A549 (cell line): Measurements from ENCODE around the gene MYH11. TPM values are rescaled to one million over a fixed set of nuclear protein-coding genes. Genes with fewer than 3 reads are reported as not detected.

Experiments used
- ATAC-seq, 2 experiments: fragments of 200-7000 bp in 1 of 2; fragments of >200 bp in 1 of 2; cut with Nextera tagmentation in 1 of 2; cut with Tn5 transposase in 1 of 2; 3 replicates each; pipeline versions ENCODE4 v1.8.0 to v1.9.1; 2018 to 2020; ENCODE audit warnings: mild to moderate bottlenecking in 1 of 2, moderate library complexity in 1 of 2
- CTCF ChIA-PET: fragments of 300-600 bp; sonication (Branson Sonifier 250); formaldehyde crosslinking; extraction: SDS; loops from one replicate; lab custom pipeline; 2021; ENCODE audit warnings: antibody characterized with exemption, inconsistent platforms; lab: Yijun Ruan, JAX
- POLR2A ChIA-PET: fragments of 350-600 bp; formaldehyde crosslinking; extraction: SDS; loops from one replicate; lab custom pipeline; 2021; ENCODE audit warnings: antibody characterized with exemption, inconsistent platforms; lab: Yijun Ruan, JAX
- DNase-seq, 2 experiments: peaks; one replicate each; pipeline versions ENCODE4 v3.0.0 to v3.0.0-alpha.2; 2011 to 2016; ENCODE audit warnings: low read depth in 1 of 2, low spot score in 1 of 2
- FAIRE-seq: peaks from 2 replicates; lab custom pipeline; 2011; peaks lifted over from hg19 to GRCh38; lab: Jason Lieb, UNC
- H3K27ac ChIP-seq, 2 experiments: fragments of >200 bp; sonication (Bioruptor Twin); formaldehyde crosslinking; 3 replicates each; pipeline ENCODE4 v1.5.1; 2016 to 2017
- H3K4me1 ChIP-seq: fragments of >200 bp; sonication (Bioruptor Twin); formaldehyde crosslinking; 3 replicates; pipeline ENCODE4 v1.6.1; 2016
- H3K4me2 ChIP-seq: fragments of >200 bp; sonication (Bioruptor Twin); formaldehyde crosslinking; 3 replicates; pipeline ENCODE4 v1.6.1; 2016
- H3K4me3 ChIP-seq: fragments of >200 bp; sonication (Bioruptor Twin); formaldehyde crosslinking; 3 replicates; pipeline ENCODE4 v1.5.1; 2016
- H3K9me3 ChIP-seq: fragments of >200 bp; sonication (Bioruptor Twin); formaldehyde crosslinking; 3 replicates; pipeline ENCODE4 v1.6.1; 2016
- BHLHE40 ChIP-seq: IDR thresholded peaks from 2 replicates; pipeline ENCODE4 v1.6.1; 2012; ENCODE audit warnings: low read depth, low read length, inconsistent platforms
- CBX2 ChIP-seq: fragments of 200-600 bp; sonication (generic); IDR thresholded peaks from 2 replicates; pipeline ENCODE4 v1.6.1; 2016; ENCODE audit warnings: low read depth, mild to moderate bottlenecking, borderline replicate concordance
- CBX8 ChIP-seq: fragments of 200-600 bp; sonication (generic); IDR thresholded peaks from 2 replicates; pipeline ENCODE4 v1.6.1; 2016
- CHD4 ChIP-seq: fragments of 200-600 bp; sonication (generic); IDR thresholded peaks from 2 replicates; pipeline ENCODE4 v1.6.1; 2016; ENCODE audit warnings: antibody characterized with exemption, mild to moderate bottlenecking, borderline replicate concordance
- E2F6 ChIP-seq: IDR thresholded peaks from 2 replicates; pipeline ENCODE4 v1.6.1; 2012; ENCODE audit warnings: low read depth, borderline replicate concordance
- EP300 ChIP-seq, 2 experiments: fragments of >200 bp; sonication (Bioruptor Twin); formaldehyde crosslinking; IDR thresholded peaks; 2 replicates in 1 of 2; 3 replicates in 1 of 2; pipeline ENCODE4 v1.6.1; 2016 to 2017
- FOSB ChIP-seq: fragments of 250-450 bp; sonication (Bioruptor Pico); IDR thresholded peaks from 2 replicates; pipeline ENCODE4 v1.5.0; 2020; ENCODE audit warnings: mild to moderate bottlenecking, moderate library complexity
- FOSL2 ChIP-seq, 2 experiments: fragments of 450-650 bp in 1 of 2; fragments of >200 bp in 1 of 2; sonication (Bioruptor Twin) in 1 of 2; formaldehyde crosslinking; IDR thresholded peaks; 2 replicates each; pipeline versions ENCODE4 v1.5.0 to v1.6.1; 2016 to 2020; ENCODE audit warnings: mild to moderate bottlenecking in 1 of 2, moderate library complexity in 1 of 2
- FOXS1 ChIP-seq: fragments of 250-450 bp; sonication (Bioruptor Pico); IDR thresholded peaks from 2 replicates; pipeline ENCODE4 v1.5.0; 2020; ENCODE audit warnings: mild to moderate bottlenecking, moderate library complexity
- GATA3 ChIP-seq: IDR thresholded peaks from 2 replicates; pipeline ENCODE4 v1.6.1; 2012; ENCODE audit warnings: borderline replicate concordance
- HDAC2 ChIP-seq: fragments of 200-600 bp; sonication (generic); IDR thresholded peaks from 2 replicates; pipeline ENCODE4 v1.6.1; 2016
- HEYL ChIP-seq: fragments of 250-450 bp; sonication (Bioruptor Pico); IDR thresholded peaks from 2 replicates; pipeline ENCODE4 v1.8.0; 2021; ENCODE audit warnings: mild to moderate bottlenecking, moderate library complexity
- JUN ChIP-seq, 2 experiments: fragments of >200 bp; sonication (Bioruptor Twin); formaldehyde crosslinking; IDR thresholded peaks; 2 replicates in 1 of 2; 3 replicates in 1 of 2; pipeline ENCODE4 v1.6.1; 2016 to 2017
- JUNB ChIP-seq: fragments of >200 bp; sonication (Bioruptor Twin); formaldehyde crosslinking; IDR thresholded peaks from 2 replicates; pipeline ENCODE4 v1.6.1; 2016
- MAFK ChIP-seq: fragments of 450-650 bp; IDR thresholded peaks from 2 replicates; pipeline ENCODE4 v1.6.1; 2014; ENCODE audit not compliant: partially characterized antibody
- MYC ChIP-seq: IDR thresholded peaks from 2 replicates; pipeline ENCODE4 v1.6.1; 2012; ENCODE audit warnings: mild to moderate bottlenecking, inconsistent platforms, low read length, improper control_type of control experiment, borderline replicate concordance
- POLR2AphosphoS2 ChIP-seq: conservative IDR thresholded peaks from 2 replicates; pipeline ENCODE4 v1.6.1; 2012; ENCODE audit warnings: low read length, improper control_type of control experiment, inconsistent platforms
- RAD21 ChIP-seq, 2 experiments: fragments of >200 bp in 1 of 2; sonication (Bioruptor Twin) in 1 of 2; formaldehyde crosslinking in 1 of 2; IDR thresholded peaks in 1 of 2; conservative IDR thresholded peaks in 1 of 2; 2 replicates in 1 of 2; 3 replicates in 1 of 2; pipeline ENCODE4 v1.6.1; 2012 to 2018; ENCODE audit warnings: inconsistent platforms in 1 of 2
- RCOR1 ChIP-seq: fragments of 150-350 bp; IDR thresholded peaks from 2 replicates; pipeline ENCODE4 v1.6.1; 2014; ENCODE audit warnings: antibody characterized with exemption, low read length, low read depth
- RNF2 ChIP-seq: fragments of 200-600 bp; sonication (generic); IDR thresholded peaks from 2 replicates; pipeline ENCODE4 v1.6.1; 2016; ENCODE audit warnings: low read depth, mild to moderate bottlenecking, antibody characterized with exemption, moderate library complexity, borderline replicate concordance
- TP53 ChIP-seq: fragments of 250-450 bp; sonication (Bioruptor Pico); IDR thresholded peaks from 2 replicates; pipeline ENCODE4 v1.5.0; 2021; ENCODE audit warnings: mild to moderate bottlenecking, moderate library complexity
- USF2 ChIP-seq: fragments of 450-650 bp; IDR thresholded peaks from 2 replicates; pipeline ENCODE4 v1.6.1; 2014; ENCODE audit warnings: antibody characterized with exemption
- ZC3H11A ChIP-seq: fragments of 450-650 bp; IDR thresholded peaks from 2 replicates; pipeline ENCODE4 v1.6.1; 2014; ENCODE audit warnings: antibody characterized with exemption, mild to moderate bottlenecking
- ZFP36 ChIP-seq: fragments of 450-650 bp; IDR thresholded peaks from 2 replicates; pipeline ENCODE4 v1.6.1; 2014; ENCODE audit warnings: borderline replicate concordance; ENCODE audit not compliant: partially characterized antibody
- ZSCAN20 ChIP-seq: fragments of 250-450 bp; sonication (Bioruptor Pico); IDR thresholded peaks from 2 replicates; pipeline ENCODE4 v1.8.0; 2022; ENCODE audit warnings: mild to moderate bottlenecking, moderate library complexity
- WGBS: methylation state at CpG from one replicate; pipeline ENCODE4 v1.1.6; 2017; ENCODE audit errors: missing lambda C conversion rate; 5-methylcytosine and 5-hydroxymethylcytosine counted together
- polyA plus RNA-seq, 4 experiments: library from polyadenylated mRNA; depleted of rRNA in 3 of 4; stranded (reverse); fragments of >200 nt; fragmentation: RNase III in 1 of 4; extraction: RNeasy Plus Mini Kit Qiagen cat#74134 plus additional on column Dnase treatment in 1 of 4; gene quantifications; 2 replicates in 3 of 4; 3 replicates in 1 of 4; pipeline ENCODE4 v1.2.3, GENCODE V29; 2011 to 2017
- TF ChIP-seq, protein P1 (sequence below): IDR thresholded peaks from 2 replicates; pipeline ENCODE4 v1.6.1; 2012
- TF ChIP-seq, protein P2 (sequence below): fragments of 250-450 bp; sonication (Bioruptor Pico); IDR thresholded peaks from 2 replicates; pipeline ENCODE4 v1.5.0; 2021; ENCODE audit warnings: mild to moderate bottlenecking, moderate library complexity, borderline replicate concordance

MYH11 gene
- polyA plus RNA-seq, 2 of the 4 experiments (the other 2 are of a cell fraction) = 0.03 to 0.09 TPM

GRCh38 chr16:15874745-15875314, 18.0 kb upstream of the MYH11 start (continued):
- no peak for TF ChIP-seq CBX8
- TF ChIP-seq FOSL2 (IDR thresholded peaks at IDR 0.05) = no peak
- TF ChIP-seq FOSL2 (CRISPR knock-in tag; IDR thresholded peaks at IDR 0.05) = peak; percentile 29; the same call in 1 of the 2 replicates
- TF ChIP-seq BHLHE40 = no peak
- no peak for TF ChIP-seq TP53
- TF ChIP-seq POLR2AphosphoS2 = no peak
- TF ChIP-seq, protein P1, sequence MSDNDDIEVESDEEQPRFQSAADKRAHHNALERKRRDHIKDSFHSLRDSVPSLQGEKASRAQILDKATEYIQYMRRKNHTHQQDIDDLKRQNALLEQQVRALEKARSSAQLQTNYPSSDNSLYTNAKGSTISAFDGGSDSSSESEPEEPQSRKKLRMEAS = peak; percentile 88
- TF ChIP-seq FOXS1 (CRISPR knock-in tag) = no peak
- TF ChIP-seq HEYL = no peak

DNA sequence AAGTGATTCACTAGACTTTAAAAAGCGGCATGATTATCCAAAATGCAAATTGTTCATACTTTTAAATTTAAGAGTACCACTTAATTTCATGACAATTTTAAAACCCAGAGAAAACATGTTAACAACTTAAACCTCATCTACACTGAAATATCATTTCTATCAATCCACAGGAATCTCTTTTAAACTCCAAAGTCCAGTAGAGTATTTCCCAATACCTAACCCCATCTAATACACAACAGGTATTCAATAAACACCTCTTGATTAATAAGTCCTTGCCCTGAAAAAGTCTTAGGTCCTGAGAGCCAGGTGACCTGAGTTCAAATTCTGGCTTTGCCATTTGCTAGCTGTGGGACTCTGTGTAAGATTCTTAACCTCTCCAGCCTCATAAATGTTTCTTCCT, 16.9 kb upstream of the MYH11 start:
- 95% methylated on average over 1 of the region's 1 CpG for WGBS
- no peak for DNase-seq
- H3K4me3 ChIP-seq = no peak overlapping the region
- no peaks in the 10 kb centered on the region for H3K9me3 ChIP-seq
- ATAC-seq = no peak
- ChIA-PET POLR2A (no interaction called here), CTCF (interaction anchor here (0.6 to 4.8 kb wide), 22 partner anchors 10 to 253 kb away, joined by 3 to 28 read pairs (median 8); partner anchors contain the start of gene CEP20)
- no peak overlapping the region for H3K4me2 ChIP-seq
- no peak for FAIRE-seq
- H3K4me1 ChIP-seq = peaks cover 40% of the 10 kb centered on the region
- TF ChIP-seq RNF2 = no peak
- TF ChIP-seq JUN (IDR thresholded peaks at IDR 0.05) = no peak
- no peak for TF ChIP-seq USF2
- H3K27ac ChIP-seq = peak overlapping the region in 1 of 2 experiments; percentile 90; a peak in 2 of 6 replicates

- DNase-seq (no peak), ATAC-seq (no peak), FAIRE-seq (no peak)
- peaks cover 36% of the 10 kb centered on the region for H3K4me1 ChIP-seq
- no peak overlapping the region for H3K4me3 ChIP-seq
- TF ChIP-seq FOSL2 (IDR thresholded peaks at IDR 0.05) (no peak), FOSL2 (CRISPR knock-in tag; IDR thresholded peaks at IDR 0.05) (no peak), E2F6 (no peak), ZFP36 (no peak), TP53 (no peak), FOSB (no peak), RCOR1 (no peak), ZSCAN20 (no peak)
- CTCF ChIA-PET = interaction anchor here (0.6 to 4.8 kb wide), 13 partner anchors 15 to 254 kb away, joined by 3 to 26 read pairs (median 7); no protein-coding TSS in a partner anchor
- WGBS = 86% methylated on average over 2 of the region's 2 CpGs
- POLR2A ChIA-PET = no interaction called here
- no peak overlapping the region for H3K4me2 ChIP-seq
- no peaks in the 10 kb centered on the region for H3K9me3 ChIP-seq
- H3K27ac ChIP-seq = peak overlapping the region in 1 of 2 experiments; percentile 30; a peak in 1 of 6 replicates
These were observed 16.5 kb upstream of the MYH11 start for GRCh38 chr16:15873301-15873700.

DNA sequence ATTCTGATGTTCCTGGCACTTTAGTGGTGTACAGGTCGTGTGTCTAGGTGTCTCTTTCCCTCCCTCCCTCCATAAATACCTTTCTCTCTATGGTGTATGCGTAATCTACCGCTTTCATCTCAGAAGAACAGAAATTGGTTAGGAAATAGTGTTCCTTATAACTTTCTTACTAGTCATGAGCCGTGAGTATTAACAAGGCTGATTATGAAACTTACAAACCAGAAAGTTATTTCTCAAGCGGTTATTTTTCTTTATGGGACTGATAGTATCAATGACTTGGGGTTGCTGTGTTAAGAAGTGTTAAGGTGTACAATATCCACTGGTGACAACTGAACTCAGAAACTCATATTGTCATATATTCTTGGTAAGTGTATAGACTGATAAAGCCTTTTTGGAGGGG, 13.2 kb upstream of the MYH11 start:
- DNase-seq (no peak), FAIRE-seq (no peak), ATAC-seq (no peak)
- 90% methylated on average over 5 of the region's 5 CpGs for WGBS
- peaks cover 14% of the 10 kb centered on the region for H3K4me1 ChIP-seq
- ChIA-PET CTCF (no interaction called here), POLR2A (no interaction called here)
- H3K27ac ChIP-seq = no peak overlapping the region
- H3K4me3 ChIP-seq = no peak overlapping the region
- H3K4me2 ChIP-seq = no peak overlapping the region
- TF ChIP-seq CHD4 = no peak
- TF ChIP-seq MYC = no peak
- no peak for TF ChIP-seq EP300 (IDR thresholded peaks at IDR 0.05)
- TF ChIP-seq RAD21 (conservative IDR thresholded peaks at IDR 0.05 in 1 of 2, IDR thresholded peaks at IDR 0.05 in 1 of 2) = no peak
- TF ChIP-seq HEYL = no peak
- TF ChIP-seq, protein P2, sequence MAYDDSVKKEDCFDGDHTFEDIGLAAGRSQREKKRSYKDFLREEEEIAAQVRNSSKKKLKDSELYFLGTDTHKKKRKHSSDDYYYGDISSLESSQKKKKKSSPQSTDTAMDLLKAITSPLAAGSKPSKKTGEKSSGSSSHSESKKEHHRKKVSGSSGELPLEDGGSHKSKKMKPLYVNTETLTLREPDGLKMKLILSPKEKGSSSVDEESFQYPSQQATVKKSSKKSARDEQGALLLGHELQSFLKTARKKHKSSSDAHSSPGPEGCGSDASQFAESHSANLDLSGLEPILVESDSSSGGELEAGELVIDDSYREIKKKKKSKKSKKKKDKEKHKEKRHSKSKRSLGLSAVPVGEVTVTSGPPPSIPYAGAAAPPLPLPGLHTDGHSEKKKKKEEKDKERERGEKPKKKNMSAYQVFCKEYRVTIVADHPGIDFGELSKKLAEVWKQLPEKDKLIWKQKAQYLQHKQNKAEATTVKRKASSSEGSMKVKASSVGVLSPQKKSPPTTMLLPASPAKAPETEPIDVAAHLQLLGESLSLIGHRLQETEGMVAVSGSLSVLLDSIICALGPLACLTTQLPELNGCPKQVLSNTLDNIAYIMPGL (CRISPR knock-in tag) = no peak
- TF ChIP-seq, protein P1 = no peak
- no peak for TF ChIP-seq MAFK
- no peak for TF ChIP-seq HDAC2
- TF ChIP-seq POLR2AphosphoS2 = no peak
- no peak for TF ChIP-seq ZC3H11A
- TF ChIP-seq CBX2 = no peak
- no peak for TF ChIP-seq GATA3
- TF ChIP-seq JUNB = no peak
- TF ChIP-seq CBX8 = no peak
- no peaks in the 10 kb centered on the region for H3K9me3 ChIP-seq
